Measurements from ENCODE around the gene DNASE1L2.

The DNASE1L2 gene

GRCh38 chr16:2204416-2205103 lies 31.7 kb upstream of the DNASE1L2 start:
- no peak for TF ChIP-seq CTCF (conservative IDR thresholded peaks at IDR 0.05)
- no peak for TF ChIP-seq ZFX (IDR thresholded peaks at IDR 0.05)
- peak overlapping the region; percentile 92 for H3K27ac ChIP-seq

- TF ChIP-seq ZFX (IDR thresholded peaks at IDR 0.05) (peak; percentile 94), CTCF (conservative IDR thresholded peaks at IDR 0.05) (no peak; the same call in 1 of the 2 replicates)
- H3K27ac ChIP-seq, result peak within 1 kb of the TSS; percentile 92
Observed at GRCh38 chr16:2205104-2205966, 30.9 kb upstream of the DNASE1L2 start, which contains the start of gene MLST8. Gene MLST8 (plus strand): TSS chr16:2205454. CDS start chr16:2206086, 632 bp downstream.

GRCh38 chr16:2205967-2206313 lies 30.3 kb upstream of the DNASE1L2 start:
- peak overlapping the region; percentile 92 for H3K27ac ChIP-seq
- TF ChIP-seq CTCF (conservative IDR thresholded peaks at IDR 0.05) (no peak; the same call in 1 of the 2 replicates), ZFX (IDR thresholded peaks at IDR 0.05) (no peak)

GRCh38 chr16:2206420-2206779 lies 29.8 kb upstream of the DNASE1L2 start:
- H3K27ac ChIP-seq, result peak overlapping the region; percentile 92
- TF ChIP-seq ZFX (IDR thresholded peaks at IDR 0.05), result no peak
- TF ChIP-seq CTCF (conservative IDR thresholded peaks at IDR 0.05), result no peak

- peak overlapping the region; percentile 92 for H3K27ac ChIP-seq
Observed at GRCh38 chr16:2206780-2207433, 29.3 kb upstream of the DNASE1L2 start.

GRCh38 chr16:2207872-2208271 lies 28.4 kb upstream of the DNASE1L2 start:
- TF ChIP-seq CTCF (conservative IDR thresholded peaks at IDR 0.05), result no peak
- no peak for TF ChIP-seq ZFX (IDR thresholded peaks at IDR 0.05)
- H3K27ac ChIP-seq, result no peak overlapping the region; the same call in 1 of the 2 replicates

More at GRCh38 chr16:2206780-2207433, 29.3 kb upstream of the DNASE1L2 start:
- TF ChIP-seq ZFX (IDR thresholded peaks at IDR 0.05) (no peak), CTCF (conservative IDR thresholded peaks at IDR 0.05) (no peak)

Measured in C4-2B (cell line).